ENCODE data around the gene PIGQ.

Gene PIGQ

GRCh38 chr16:630815-631405, 61.1 kb downstream of the PIGQ start, which contains the start of gene WFIKKN1:
WFIKKN1 (plus strand) TSS chr16:630985; CDS start chr16:631254, 269 bp downstream.
- no peak for DNase-seq

DNA sequence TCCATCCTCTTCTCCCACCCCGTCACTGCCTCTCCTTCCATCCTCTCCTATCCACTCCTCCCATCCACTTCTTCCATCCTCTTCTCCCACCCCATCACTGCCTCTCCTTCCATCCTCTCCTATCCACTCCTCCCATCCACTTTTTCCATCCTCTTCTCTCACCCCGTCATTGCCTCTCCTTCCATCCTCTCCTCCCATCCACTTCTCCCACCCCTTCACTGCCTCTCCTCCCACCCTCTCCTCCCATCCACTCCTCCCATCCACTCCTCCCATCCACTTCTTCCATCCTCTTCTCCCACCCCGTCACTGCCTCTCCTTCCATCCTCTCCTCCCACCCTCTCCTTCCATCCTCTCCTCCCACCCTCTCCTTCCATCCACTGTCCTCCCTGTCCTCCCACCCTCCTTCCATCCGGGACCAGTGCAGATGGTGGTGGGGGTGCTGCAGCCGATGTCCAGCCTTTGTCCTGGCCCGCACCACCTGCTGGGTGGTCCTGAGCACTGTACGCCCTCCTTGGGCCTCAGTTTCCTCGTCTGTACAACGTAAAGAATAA, 62.1 kb downstream of the PIGQ start:
- no peak for DNase-seq

- no peak for DNase-seq
These were observed 62.9 kb downstream of the PIGQ start for GRCh38 chr16:632486-633335.

DNA sequence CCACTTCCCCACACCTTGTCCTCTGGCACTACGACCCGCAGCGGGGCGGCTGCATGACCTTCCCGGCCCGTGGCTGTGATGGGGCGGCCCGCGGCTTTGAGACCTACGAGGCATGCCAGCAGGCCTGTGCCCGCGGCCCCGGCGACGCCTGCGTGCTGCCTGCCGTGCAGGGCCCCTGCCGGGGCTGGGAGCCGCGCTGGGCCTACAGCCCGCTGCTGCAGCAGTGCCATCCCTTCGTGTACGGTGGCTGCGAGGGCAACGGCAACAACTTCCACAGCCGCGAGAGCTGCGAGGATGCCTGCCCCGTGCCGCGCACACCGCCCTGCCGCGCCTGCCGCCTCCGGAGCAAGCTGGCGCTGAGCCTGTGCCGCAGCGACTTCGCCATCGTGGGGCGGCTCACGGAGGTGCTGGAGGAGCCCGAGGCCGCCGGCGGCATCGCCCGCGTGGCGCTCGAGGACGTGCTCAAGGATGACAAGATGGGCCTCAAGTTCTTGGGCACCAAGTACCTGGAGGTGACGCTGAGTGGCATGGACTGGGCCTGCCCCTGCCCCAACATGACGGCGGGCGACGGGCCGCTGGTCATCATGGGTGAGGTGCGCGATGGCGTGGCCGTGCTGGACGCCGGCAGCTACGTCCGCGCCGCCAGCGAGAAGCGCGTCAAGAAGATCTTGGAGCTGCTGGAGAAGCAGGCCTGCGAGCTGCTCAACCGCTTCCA, 63.7 kb downstream of the PIGQ start:
- no peak for DNase-seq
